HG03520 (cell line): ENCODE results near the gene BOD1.

Source experiments
- ATAC-seq: cut with Tn5 transposase; IDR thresholded peaks from one replicate; pipeline ENCODE4 v1.9.1; 2021; ENCODE audit warnings: mild to moderate bottlenecking, moderate library complexity; ENCODE audit not compliant: unreplicated experiment

Gene BOD1

GRCh38 chr5:173578947-173579615 is 37.4 kb downstream of the BOD1 start:
- no peak for ATAC-seq

GRCh38 chr5:173577817-173578216 is 38.6 kb downstream of the BOD1 start:
- no peak for ATAC-seq

- no peak for ATAC-seq
Measured at GRCh38 chr5:173577166-173577565, 39.3 kb downstream of the BOD1 start.

- no peak for ATAC-seq
Measured at GRCh38 chr5:173575985-173576384, 40.5 kb downstream of the BOD1 start.

GRCh38 chr5:173574983-173575382 is 41.5 kb downstream of the BOD1 start:
- ATAC-seq, result no peak

- no peak for ATAC-seq
Measured at GRCh38 chr5:173573126-173573960, 43.1 kb downstream of the BOD1 start.

- no peak for ATAC-seq
Measured at GRCh38 chr5:173572431-173573125, 43.9 kb downstream of the BOD1 start.

GRCh38 chr5:173570321-173571090 is 45.9 kb downstream of the BOD1 start:
- no peak for ATAC-seq

- ATAC-seq, result no peak
Measured at GRCh38 chr5:173568703-173569102, 47.7 kb downstream of the BOD1 start.

- no peak for ATAC-seq
Measured at GRCh38 chr5:173568128-173568527, 48.3 kb downstream of the BOD1 start.

- no peak for ATAC-seq
Measured at GRCh38 chr5:173567548-173567947, 48.9 kb downstream of the BOD1 start.

- ATAC-seq, result no peak
Measured at GRCh38 chr5:173565491-173566072, 50.9 kb downstream of the BOD1 start.

- ATAC-seq, result no peak
Measured at GRCh38 chr5:173564106-173564505, 52.3 kb downstream of the BOD1 start.

GRCh38 chr5:173563246-173563645 is 53.2 kb downstream of the BOD1 start:
- ATAC-seq, result no peak

GRCh38 chr5:173562451-173562850 is 54.0 kb downstream of the BOD1 start:
- no peak for ATAC-seq
